NCI-H2171 treated with DMSO at 0.1 percent for 48 hours (cell line): ENCODE results near the gene METTL27.
"Not testable (repeated sequence)": the region's sequence is repeated elsewhere in the genome, so short reads cannot be mapped to it uniquely, and the experiment has no call there.

Experiments
- DNase-seq: peaks from one replicate; lab custom pipeline; 2025; lab: John Stamatoyannopoulos, UW

Gene METTL27

GRCh38 chr7:73820013-73820412 lies 22.3 kb downstream of the METTL27 start:
- DNase-seq: no peak

- no peak for DNase-seq
These were observed 25.2 kb downstream of the METTL27 start for GRCh38 chr7:73817121-73817520.

- DNase-seq: no peak
These were observed 26.9 kb downstream of the METTL27 start for GRCh38 chr7:73815436-73815835.

- no peak for DNase-seq
These were observed 29.3 kb downstream of the METTL27 start for GRCh38 chr7:73812996-73813395.

GRCh38 chr7:73811760-73812168 lies 30.6 kb downstream of the METTL27 start:
- DNase-seq: no peak

- DNase-seq: no peak
These were observed 31.3 kb downstream of the METTL27 start for GRCh38 chr7:73810998-73811360.

- DNase-seq: no peak
These were observed 32.8 kb downstream of the METTL27 start for GRCh38 chr7:73809467-73809951.

- no peak for DNase-seq
These were observed 39.9 kb downstream of the METTL27 start for GRCh38 chr7:73802459-73802858.

GRCh38 chr7:73801577-73801976 lies 40.7 kb downstream of the METTL27 start:
- no peak for DNase-seq

- DNase-seq: no peak
These were observed 42.8 kb downstream of the METTL27 start for GRCh38 chr7:73799282-73800141.

GRCh38 chr7:73797176-73797575 lies 45.1 kb downstream of the METTL27 start:
- DNase-seq: not testable (repeated sequence)

GRCh38 chr7:73796656-73797055 lies 45.7 kb downstream of the METTL27 start:
- not testable (repeated sequence) for DNase-seq

GRCh38 chr7:73795188-73795587 lies 47.1 kb downstream of the METTL27 start:
- not testable (repeated sequence) for DNase-seq

- DNase-seq: not testable (repeated sequence)
These were observed 51.1 kb downstream of the METTL27 start for GRCh38 chr7:73791170-73791690.

- DNase-seq: no peak
These were observed 53.3 kb downstream of the METTL27 start for GRCh38 chr7:73789051-73789450.

GRCh38 chr7:73787786-73788048 lies 54.6 kb downstream of the METTL27 start:
- DNase-seq: not testable (repeated sequence)

GRCh38 chr7:73786588-73786987 lies 55.7 kb downstream of the METTL27 start:
- no peak for DNase-seq
